Esophagus muscularis mucosa (tissue), 4 donors: ENCODE results near the gene NOX5.

ENCODE experiments used
- CTCF ChIP-seq, 3 experiments: fragments of 200-600 bp in 2 of 3; fragments of 450-650 bp in 1 of 3; sonication (generic) in 2 of 3; IDR thresholded peaks; one replicate each; pipeline ENCODE4 v1.5.1; 2017 to 2019; ENCODE audit warnings: antibody characterized with exemption in 3 of 3, mild to moderate bottlenecking in 2 of 3, moderate library complexity in 1 of 3
- EP300 ChIP-seq: sonication (generic); formaldehyde crosslinking; IDR thresholded peaks from one replicate; pipeline ENCODE4 v1.6.1; 2017; ENCODE audit warnings: antibody characterized with exemption
- POLR2A ChIP-seq: fragments of 450-650 bp; IDR thresholded peaks from one replicate; pipeline ENCODE4 v1.6.1; 2017; ENCODE audit warnings: antibody characterized with exemption, moderate library complexity, mild to moderate bottlenecking, low read depth
- POLR2AphosphoS5 ChIP-seq, 2 donors: sonication (generic); formaldehyde crosslinking; IDR thresholded peaks; one replicate each; pipeline ENCODE4 v1.6.1; 2017; ENCODE audit warnings: antibody characterized with exemption in 2 of 2

- TF ChIP-seq CTCF (IDR thresholded peaks at IDR 0.05) (no peak), POLR2A (no peak), EP300 (no peak), POLR2AphosphoS5 (IDR thresholded peaks at IDR 0.05) (no peak)
These were observed 34.7 kb upstream of the NOX5 start for GRCh38 chr15:68979816-68980215.
